Peyer's patch (tissue), 4 donors: ENCODE measurements around the gene NR1I3. TPM values are rescaled to one million over a fixed set of nuclear protein-coding genes. Genes with fewer than 3 reads are reported as not detected.

Source experiments
- DNase-seq, 3 donors: peaks; one replicate each; pipeline ENCODE4 v3.0.0-alpha.2; 2017 to 2019
- H3K27ac ChIP-seq, 4 donors: fragments of 200-600 bp; sonication (generic); one replicate each; pipeline ENCODE4 v1.5.1; 2016 to 2019
- H3K27me3 ChIP-seq, 2 donors: fragments of 200-600 bp; sonication (generic); one replicate each; pipeline ENCODE4 v1.5.1; 2019
- H3K36me3 ChIP-seq, 3 donors: fragments of 200-600 bp; sonication (generic); one replicate each; pipeline ENCODE4 v1.5.1; 2016 to 2019
- H3K4me1 ChIP-seq, 4 donors: fragments of 200-600 bp; sonication (generic); one replicate each; pipeline ENCODE4 v1.5.1; 2016 to 2019
- H3K4me3 ChIP-seq, 4 donors: fragments of 200-600 bp; sonication (generic); 1 replicate in 3 of 4; 2 replicates in 1 of 4; pipeline ENCODE4 v1.5.1; 2016 to 2019; ENCODE audit warnings: mild to moderate bottlenecking in 1 of 4
- H3K9me3 ChIP-seq, 4 donors: fragments of 200-600 bp; sonication (generic); one replicate each; pipeline ENCODE4 v1.5.1; 2016 to 2019; ENCODE audit warnings: mild to moderate bottlenecking in 1 of 4
- CTCF ChIP-seq, 6 experiments: fragments of 450-650 bp in 4 of 6; fragments of 200-600 bp in 2 of 6; sonication (generic) in 1 of 6; IDR thresholded peaks; one replicate each; pipeline ENCODE4 v1.5.1; 2017 to 2019; ENCODE audit warnings: antibody characterized with exemption in 6 of 6, mild to moderate bottlenecking in 3 of 6, moderate library complexity in 1 of 6
- POLR2A ChIP-seq, 2 donors: fragments of 450-650 bp; IDR thresholded peaks; one replicate each; pipeline ENCODE4 v1.5.1; 2017; ENCODE audit warnings: antibody characterized with exemption in 2 of 2, mild to moderate bottlenecking in 2 of 2, moderate library complexity in 2 of 2
- total RNA-seq, 4 donors: library from RNA; depleted of rRNA; stranded (reverse); fragments of >200 nt; gene quantifications; one replicate each; pipeline ENCODE4 v1.1.0, GENCODE V29; 2016

Gene NR1I3
- total RNA-seq, 4 donors from 2014 or later = 3.2 TPM; not detected in 3

GRCh38 chr1:161273402-161273801 is 35.4 kb upstream of the NR1I3 start:
- H3K4me1 ChIP-seq = no peaks in the 10 kb centered on the region
- no peaks in the 10 kb centered on the region for H3K36me3 ChIP-seq
- H3K4me3 ChIP-seq = no peak overlapping the region
- H3K27ac ChIP-seq = no peak overlapping the region
- TF ChIP-seq CTCF (IDR thresholded peaks at IDR 0.05) (no peak), POLR2A (IDR thresholded peaks at IDR 0.05) (no peak)
- no peak for DNase-seq
- H3K9me3 ChIP-seq = no peaks in the 10 kb centered on the region
- no peaks in the 10 kb centered on the region for H3K27me3 ChIP-seq

- Histone ChIP-seq H3K4me1 (no peaks in the 10 kb centered on the region), H3K27me3 (no peaks in the 10 kb centered on the region), H3K36me3 (no peaks in the 10 kb centered on the region), H3K27ac (no peak overlapping the region), H3K4me3 (no peak overlapping the region), H3K9me3 (no peaks in the 10 kb centered on the region)
- no peak for DNase-seq
- TF ChIP-seq POLR2A (IDR thresholded peaks at IDR 0.05) = no peak
- no peak for TF ChIP-seq CTCF (IDR thresholded peaks at IDR 0.05)
These were observed 29.3 kb upstream of the NR1I3 start for GRCh38 chr1:161267321-161267720.

GRCh38 chr1:161266836-161267235 is 28.8 kb upstream of the NR1I3 start:
- no peaks in the 10 kb centered on the region for H3K36me3 ChIP-seq
- TF ChIP-seq CTCF (IDR thresholded peaks at IDR 0.05) = no peak
- TF ChIP-seq POLR2A (IDR thresholded peaks at IDR 0.05) = no peak
- no peaks in the 10 kb centered on the region for H3K27me3 ChIP-seq
- no peak for DNase-seq
- H3K4me3 ChIP-seq = no peak overlapping the region
- no peaks in the 10 kb centered on the region for H3K9me3 ChIP-seq
- H3K4me1 ChIP-seq = peaks cover 0 to under 1% (median 0%) of the 10 kb centered on the region in 4 donors
- H3K27ac ChIP-seq = no peak overlapping the region

- no peak for DNase-seq
- Histone ChIP-seq H3K36me3 (no peaks in the 10 kb centered on the region), H3K27ac (no peak overlapping the region), H3K4me1 (peaks cover 0 to 6% (median 0%) of the 10 kb centered on the region in 4 donors), H3K9me3 (no peaks in the 10 kb centered on the region), H3K27me3 (no peaks in the 10 kb centered on the region), H3K4me3 (no peak overlapping the region)
- TF ChIP-seq CTCF (IDR thresholded peaks at IDR 0.05) (no peak), POLR2A (IDR thresholded peaks at IDR 0.05) (no peak)
These were observed 28.2 kb upstream of the NR1I3 start for GRCh38 chr1:161266202-161266601.

- DNase-seq = no peak
- no peaks in the 10 kb centered on the region for H3K27me3 ChIP-seq
- no peaks in the 10 kb centered on the region for H3K36me3 ChIP-seq
- H3K4me3 ChIP-seq = no peak overlapping the region
- H3K4me1 ChIP-seq = peaks cover 0 to 9% (median 0%) of the 10 kb centered on the region in 4 donors
- H3K9me3 ChIP-seq = no peaks in the 10 kb centered on the region
- TF ChIP-seq CTCF (IDR thresholded peaks at IDR 0.05) = no peak
- TF ChIP-seq POLR2A (IDR thresholded peaks at IDR 0.05) = no peak
- no peak overlapping the region for H3K27ac ChIP-seq
These were observed 27.3 kb upstream of the NR1I3 start for GRCh38 chr1:161265305-161265704.
